WERI-Rb-1 (cell line): ENCODE results near the gene SLC12A9.
"Not testable (repeated sequence)": the region's sequence is repeated elsewhere in the genome, so short reads cannot be mapped to it uniquely, and the experiment has no call there.

Experiments used
- DNase-seq: peaks from one replicate; pipeline ENCODE4 v3.0.0-alpha.2; 2020
- H3K27ac ChIP-seq: fragments of 250-450 bp; sonication (Bioruptor Pico); 2 replicates; pipeline ENCODE4 v1.5.1; 2020; ENCODE audit warnings: mild to moderate bottlenecking, moderate library complexity
- H3K27me3 ChIP-seq: fragments of 250-450 bp; sonication (Bioruptor Pico); 2 replicates; pipeline ENCODE4 v1.5.1; 2021; ENCODE audit warnings: mild to moderate bottlenecking, low read depth, moderate library complexity; ENCODE audit not compliant: insufficient read depth, severe bottlenecking
- H3K36me3 ChIP-seq: fragments of 250-450 bp; sonication (Bioruptor Pico); 2 replicates; pipeline ENCODE4 v1.5.1; 2020; ENCODE audit warnings: mild to moderate bottlenecking, moderate library complexity
- H3K4me3 ChIP-seq: 2 replicates; pipeline ENCODE4 v1.5.1; 2011; ENCODE audit warnings: low read depth, mild to moderate bottlenecking, control low read depth, low read length
- H3K9me3 ChIP-seq: fragments of 250-450 bp; sonication (Bioruptor Pico); 2 replicates; pipeline ENCODE4 v1.5.1; 2021; ENCODE audit warnings: mild to moderate bottlenecking, moderate library complexity; ENCODE audit not compliant: severe bottlenecking
- CTCF ChIP-seq: IDR thresholded peaks from 2 replicates; pipeline ENCODE4 v1.5.1; 2011; ENCODE audit warnings: low read depth, mild to moderate bottlenecking, control low read depth, inconsistent platforms, low read length

Gene SLC12A9

GRCh38 chr7:100900978-100901377, 48.5 kb downstream of the SLC12A9 start:
- Histone ChIP-seq H3K27me3 (peaks cover 68% of the 10 kb centered on the region), H3K9me3 (no peaks in the 10 kb centered on the region), H3K27ac (no peak overlapping the region), H3K36me3 (no peaks in the 10 kb centered on the region), H3K4me3 (no peak overlapping the region)
- no peak for TF ChIP-seq CTCF
- DNase-seq = no peak

DNA sequence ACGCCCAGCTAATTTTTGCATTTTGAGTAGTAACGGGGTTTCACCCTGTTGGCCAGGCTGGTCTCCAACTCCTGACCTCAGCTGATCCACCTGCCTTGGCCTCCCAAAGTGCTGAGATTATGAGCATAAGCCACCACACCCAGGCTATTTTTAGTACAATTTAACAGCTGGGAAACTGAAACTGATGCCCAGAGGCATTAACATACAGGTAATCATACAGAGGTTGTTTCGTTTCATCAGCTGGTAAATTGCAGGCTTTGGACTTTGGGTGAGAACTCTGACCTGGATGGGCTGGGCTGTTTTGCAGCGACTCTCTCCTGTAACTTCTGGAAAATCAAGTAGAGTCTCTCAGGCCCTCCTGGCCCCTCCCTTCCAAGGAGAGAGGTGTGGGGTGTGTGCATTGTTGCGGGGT, 49.4 kb downstream of the SLC12A9 start:
- TF ChIP-seq CTCF = no peak
- H3K9me3 ChIP-seq = no peaks in the 10 kb centered on the region
- H3K27ac ChIP-seq = no peak overlapping the region
- H3K4me3 ChIP-seq = no peak overlapping the region
- no peaks in the 10 kb centered on the region for H3K36me3 ChIP-seq
- no peak for DNase-seq
- peaks cover 67% of the 10 kb centered on the region for H3K27me3 ChIP-seq

GRCh38 chr7:100902638-100903037, 50.1 kb downstream of the SLC12A9 start:
- DNase-seq = no peak
- TF ChIP-seq CTCF = no peak
- Histone ChIP-seq H3K36me3 (no peaks in the 10 kb centered on the region), H3K9me3 (no peaks in the 10 kb centered on the region), H3K27me3 (peaks cover 62% of the 10 kb centered on the region), H3K27ac (no peak overlapping the region), H3K4me3 (no peak overlapping the region)

GRCh38 chr7:100908512-100908911, 56.0 kb downstream of the SLC12A9 start:
- TF ChIP-seq CTCF = no peak
- H3K27ac ChIP-seq = no peak overlapping the region
- no peak for DNase-seq
- H3K4me3 ChIP-seq = no peak overlapping the region
- H3K27me3 ChIP-seq = peaks cover 47% of the 10 kb centered on the region
- peaks cover 9% of the 10 kb centered on the region for H3K9me3 ChIP-seq
- no peaks in the 10 kb centered on the region for H3K36me3 ChIP-seq

GRCh38 chr7:100910443-100910842, 57.9 kb downstream of the SLC12A9 start:
- DNase-seq, H3K27ac ChIP-seq, H3K4me3 ChIP-seq, H3K36me3 ChIP-seq, H3K9me3 ChIP-seq: not testable (repeated sequence)
- peaks cover 48% of the 10 kb centered on the region for H3K27me3 ChIP-seq

DNA sequence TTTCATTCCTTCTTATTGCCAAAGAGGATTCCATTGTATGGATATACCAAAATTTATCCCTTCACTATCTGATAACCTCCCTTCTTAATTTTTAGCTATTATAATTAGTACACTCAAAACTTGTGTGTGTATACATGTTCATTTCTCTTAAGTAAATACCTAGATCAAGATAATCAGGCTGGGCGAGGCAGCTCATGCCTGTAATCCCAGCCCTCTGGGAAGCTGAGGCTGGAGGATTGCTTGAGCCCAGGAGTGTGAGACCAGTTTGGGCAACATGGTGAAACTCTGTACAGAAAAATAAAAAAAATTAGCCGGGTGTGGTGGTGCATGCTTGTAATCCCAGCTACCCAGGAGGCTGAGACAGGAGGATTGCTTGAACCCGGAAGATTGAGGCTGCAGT, 59.0 kb downstream of the SLC12A9 start:
- no peak for TF ChIP-seq CTCF
- Histone ChIP-seq H3K9me3 (peaks cover 9% of the 10 kb centered on the region), H3K27me3 (peaks cover 40% of the 10 kb centered on the region), H3K36me3 (no peaks in the 10 kb centered on the region), H3K27ac (no peak overlapping the region), H3K4me3 (no peak overlapping the region)
- DNase-seq = no peak
